ENCODE measurements around the gene SLC22A5.

GRCh38 chr5:132389051-132389331 is 19.5 kb downstream of the SLC22A5 start:
- TF ChIP-seq, protein P1, sequence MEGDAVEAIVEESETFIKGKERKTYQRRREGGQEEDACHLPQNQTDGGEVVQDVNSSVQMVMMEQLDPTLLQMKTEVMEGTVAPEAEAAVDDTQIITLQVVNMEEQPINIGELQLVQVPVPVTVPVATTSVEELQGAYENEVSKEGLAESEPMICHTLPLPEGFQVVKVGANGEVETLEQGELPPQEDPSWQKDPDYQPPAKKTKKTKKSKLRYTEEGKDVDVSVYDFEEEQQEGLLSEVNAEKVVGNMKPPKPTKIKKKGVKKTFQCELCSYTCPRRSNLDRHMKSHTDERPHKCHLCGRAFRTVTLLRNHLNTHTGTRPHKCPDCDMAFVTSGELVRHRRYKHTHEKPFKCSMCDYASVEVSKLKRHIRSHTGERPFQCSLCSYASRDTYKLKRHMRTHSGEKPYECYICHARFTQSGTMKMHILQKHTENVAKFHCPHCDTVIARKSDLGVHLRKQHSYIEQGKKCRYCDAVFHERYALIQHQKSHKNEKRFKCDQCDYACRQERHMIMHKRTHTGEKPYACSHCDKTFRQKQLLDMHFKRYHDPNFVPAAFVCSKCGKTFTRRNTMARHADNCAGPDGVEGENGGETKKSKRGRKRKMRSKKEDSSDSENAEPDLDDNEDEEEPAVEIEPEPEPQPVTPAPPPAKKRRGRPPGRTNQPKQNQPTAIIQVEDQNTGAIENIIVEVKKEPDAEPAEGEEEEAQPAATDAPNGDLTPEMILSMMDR (IDR thresholded peaks at IDR 0.05; ENCODE audit: low read length) = no peak
- TF ChIP-seq EZH2 (optimal IDR thresholded peaks at IDR 0.05; ENCODE audit: low read depth, low read length) = no peak

All from MM.1S (cell line).